SJSA1 (cell line): Measurements from ENCODE around the gene LACTB. TPM values are rescaled to one million over a fixed set of nuclear protein-coding genes. Genes with fewer than 3 reads are reported as not detected.

Experiments used
- DNase-seq, 2 experiments: peaks; one replicate each; pipeline ENCODE4 v3.0.0-alpha.2; 2015 to 2020; ENCODE audit warnings: low spot score in 2 of 2, low read depth in 1 of 2
- H3K27ac ChIP-seq: fragments of 250-450 bp; sonication (Bioruptor Pico); 2 replicates; pipeline ENCODE4 v1.5.1; 2020; ENCODE audit warnings: mild to moderate bottlenecking, moderate library complexity
- H3K27me3 ChIP-seq: fragments of 250-450 bp; sonication (Bioruptor Pico); replicated peaks from 2 replicates; pipeline ENCODE4 v1.5.1; 2020; ENCODE audit warnings: mild to moderate bottlenecking, moderate library complexity
- H3K36me3 ChIP-seq: fragments of 250-450 bp; sonication (Bioruptor Pico); 2 replicates; pipeline ENCODE4 v1.5.1; 2020; ENCODE audit warnings: mild to moderate bottlenecking
- H3K4me1 ChIP-seq: fragments of 250-450 bp; sonication (Bioruptor Pico); replicated peaks from 2 replicates; pipeline ENCODE4 v1.6.1; 2021; ENCODE audit warnings: mild to moderate bottlenecking
- H3K4me3 ChIP-seq: fragments of 250-450 bp; sonication (Bioruptor Pico); 2 replicates; pipeline ENCODE4 v1.5.1; 2020; ENCODE audit warnings: mild to moderate bottlenecking
- H3K9me3 ChIP-seq: fragments of 250-450 bp; sonication (Bioruptor Pico); replicated peaks from 2 replicates; pipeline ENCODE4 v1.5.1; 2020; ENCODE audit warnings: mild to moderate bottlenecking
- total RNA-seq: library from RNA; depleted of rRNA; stranded (reverse); fragments of >200 nt; shearing (Covaris generic); gene quantifications from 2 replicates; pipeline ENCODE4 v1.2.3, GENCODE V29; 2014; rRNA removed

LACTB gene
- total RNA-seq, 1 experiment from 2014 or later = 71.8 TPM

DNA sequence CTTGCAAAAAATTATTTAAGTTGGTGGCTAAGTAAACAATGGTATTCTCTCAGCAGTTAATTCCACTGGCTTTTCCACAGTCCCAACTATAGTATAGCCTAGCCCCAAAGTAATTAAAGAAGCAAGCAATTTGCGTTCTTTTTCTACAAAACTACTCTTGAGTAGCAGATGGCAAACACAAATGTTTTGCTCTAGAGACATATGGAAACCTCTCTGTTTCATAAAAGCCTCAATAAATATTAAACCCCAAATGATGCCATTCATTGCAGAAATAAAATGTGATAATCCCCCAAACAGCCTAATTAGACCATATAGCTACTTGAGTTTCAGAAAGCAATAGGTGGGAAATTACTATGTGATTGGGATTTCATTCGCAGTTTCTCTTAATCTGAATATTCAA lies 59.1 kb downstream of the LACTB start:
- DNase-seq = no peak
- no peaks in the 10 kb centered on the region for H3K9me3 ChIP-seq
- peaks cover 61% of the 10 kb centered on the region for H3K4me1 ChIP-seq
- no peak overlapping the region for H3K27ac ChIP-seq
- H3K27me3 ChIP-seq = no peaks in the 10 kb centered on the region
- H3K4me3 ChIP-seq = no peak overlapping the region
- H3K36me3 ChIP-seq = no peaks in the 10 kb centered on the region

DNA sequence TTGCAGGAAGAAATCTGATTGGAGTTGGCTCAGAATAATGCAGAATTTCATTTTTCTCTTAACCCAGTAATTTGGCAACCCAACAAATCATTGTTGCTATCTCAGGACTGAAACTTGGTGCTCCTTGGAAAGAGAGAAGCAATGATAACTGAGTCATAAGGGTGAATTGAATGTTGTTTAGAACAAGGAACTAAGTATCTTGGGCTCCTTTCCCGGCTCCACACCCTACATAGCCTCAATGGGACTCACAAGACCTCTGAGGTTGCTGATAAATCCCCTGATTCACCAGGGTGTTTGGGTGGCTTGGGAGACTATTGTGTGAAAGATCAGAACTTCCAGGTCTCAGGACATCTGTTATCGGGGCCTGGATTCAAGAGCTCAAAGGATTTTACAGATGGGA lies 60.0 kb downstream of the LACTB start:
- Histone ChIP-seq H3K9me3 (no peaks in the 10 kb centered on the region), H3K4me3 (no peak overlapping the region), H3K27ac (no peak overlapping the region), H3K4me1 (peaks cover 63% of the 10 kb centered on the region), H3K36me3 (no peaks in the 10 kb centered on the region), H3K27me3 (no peaks in the 10 kb centered on the region)
- DNase-seq = peak in 1 of 2 experiments; percentile 48

DNA sequence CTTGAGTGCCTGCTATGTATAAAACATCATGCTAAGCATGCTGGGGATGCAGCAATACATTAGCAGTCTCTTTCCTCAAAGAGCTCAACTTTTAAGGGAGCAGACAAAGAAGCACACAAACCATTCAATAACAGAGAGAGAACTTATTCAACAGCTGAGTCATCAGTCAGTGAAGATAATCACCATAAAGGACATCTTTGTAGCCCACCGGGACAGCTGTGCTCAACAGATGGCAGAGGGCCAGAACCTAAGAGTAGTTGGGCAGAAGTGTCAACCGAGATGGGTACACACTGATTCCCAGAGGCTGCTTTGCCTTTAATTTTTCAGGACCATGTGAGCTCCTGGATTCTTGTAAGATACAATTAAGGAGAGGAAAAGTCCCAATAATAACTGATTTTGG lies 63.5 kb downstream of the LACTB start:
- no peaks in the 10 kb centered on the region for H3K27me3 ChIP-seq
- no peak overlapping the region for H3K4me3 ChIP-seq
- H3K36me3 ChIP-seq = no peaks in the 10 kb centered on the region
- H3K9me3 ChIP-seq = no peaks in the 10 kb centered on the region
- peak; percentile 68 to 70 for DNase-seq
- peak overlapping the region; percentile 82 for H3K27ac ChIP-seq
- peaks cover 58% of the 10 kb centered on the region for H3K4me1 ChIP-seq

DNA sequence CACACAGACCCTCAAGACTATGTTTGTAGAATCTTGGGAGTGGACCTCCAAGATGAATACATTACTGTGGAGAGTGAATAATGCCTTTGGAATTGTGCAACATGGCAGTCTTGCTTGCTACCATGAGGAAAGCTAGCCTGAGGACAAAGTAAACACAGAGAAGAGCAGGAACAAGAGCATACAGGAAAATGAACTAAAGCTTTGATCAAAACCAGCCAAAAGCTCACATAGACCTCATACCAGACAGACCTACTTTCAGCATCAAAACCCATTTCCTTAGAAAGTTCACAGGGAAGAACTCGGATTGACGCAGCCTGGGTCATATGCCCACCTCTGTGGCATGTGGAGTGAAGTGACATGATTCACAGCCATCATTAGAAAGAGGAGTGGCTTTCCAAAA lies 64.4 kb downstream of the LACTB start:
- peaks cover 67% of the 10 kb centered on the region for H3K4me1 ChIP-seq
- H3K27me3 ChIP-seq = no peaks in the 10 kb centered on the region
- H3K4me3 ChIP-seq = no peak overlapping the region
- DNase-seq = peak; percentile 59 to 93
- H3K9me3 ChIP-seq = no peaks in the 10 kb centered on the region
- no peaks in the 10 kb centered on the region for H3K36me3 ChIP-seq
- peak overlapping the region; percentile 82 for H3K27ac ChIP-seq

DNA sequence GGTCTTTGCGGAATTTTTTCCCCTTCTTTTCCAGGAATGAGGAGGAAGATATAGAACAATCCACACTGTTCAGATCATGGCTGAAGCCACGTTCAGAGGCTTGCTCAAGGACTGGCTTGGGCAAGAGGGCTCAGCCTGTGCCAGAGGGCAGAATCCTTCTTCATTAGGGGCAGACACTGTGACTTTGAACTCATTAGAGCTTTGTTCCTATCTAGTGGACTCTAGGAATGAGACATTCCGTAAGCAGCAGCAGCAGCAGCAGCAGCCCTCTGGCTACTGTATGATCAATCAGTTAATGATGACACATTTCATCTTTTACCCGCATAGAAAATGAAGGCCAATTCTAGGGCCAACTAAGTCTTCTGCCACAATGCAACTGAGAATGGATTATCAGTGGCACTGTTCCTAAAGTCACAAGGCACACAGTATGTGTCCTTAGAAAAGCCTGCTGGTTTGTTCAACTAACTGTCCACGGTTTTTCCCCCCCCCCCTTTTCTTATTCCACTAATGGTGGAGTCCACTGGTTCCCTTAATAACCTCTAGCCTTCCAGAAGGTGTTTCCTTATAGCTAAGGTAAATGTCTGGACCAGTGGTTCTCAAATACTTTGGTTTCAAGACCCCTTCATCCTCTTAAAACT lies 66.0 kb downstream of the LACTB start:
- Histone ChIP-seq H3K4me1 (peaks cover 64% of the 10 kb centered on the region), H3K36me3 (no peaks in the 10 kb centered on the region), H3K4me3 (no peak overlapping the region), H3K9me3 (no peaks in the 10 kb centered on the region), H3K27ac (no peak overlapping the region), H3K27me3 (no peaks in the 10 kb centered on the region)
- no peak for DNase-seq

DNA sequence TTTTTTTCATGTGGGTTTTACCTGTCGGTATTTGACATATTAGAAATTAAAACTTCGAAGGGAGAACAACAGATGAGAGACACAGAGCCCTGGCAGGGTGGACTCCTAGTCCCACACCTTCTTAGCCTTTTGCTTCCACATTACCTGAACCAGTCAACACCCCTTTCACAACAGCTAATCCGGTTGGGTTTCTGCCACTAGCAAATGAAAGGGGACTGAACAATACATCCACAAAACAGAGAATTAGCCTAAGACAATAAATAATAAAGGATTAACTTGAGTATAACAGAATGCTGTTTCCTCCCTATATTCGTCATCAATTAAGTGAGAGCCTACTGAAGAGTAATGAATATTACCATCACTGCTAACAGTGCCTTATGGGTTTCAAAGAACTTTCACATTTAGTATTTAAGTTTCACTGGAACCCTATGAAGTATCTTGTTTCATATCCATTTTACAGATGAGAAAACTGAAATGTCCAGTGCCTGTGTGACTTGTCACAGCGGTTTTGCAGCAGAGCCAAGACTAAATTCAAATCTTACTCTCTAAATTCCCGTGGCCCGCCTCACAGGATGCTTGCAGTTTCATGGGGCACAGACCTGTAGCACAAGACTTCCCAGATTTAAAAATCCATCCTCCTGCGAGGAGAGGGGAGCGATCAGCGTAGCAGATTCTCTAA lies 66.7 kb downstream of the LACTB start:
- Histone ChIP-seq H3K27me3 (no peaks in the 10 kb centered on the region), H3K27ac (peak overlapping the region; percentile 2; the same call in 1 of the 2 replicates), H3K4me3 (peak overlapping the region; percentile 50), H3K4me1 (peaks cover 61% of the 10 kb centered on the region), H3K9me3 (no peaks in the 10 kb centered on the region), H3K36me3 (no peaks in the 10 kb centered on the region)
- no peak for DNase-seq

DNA sequence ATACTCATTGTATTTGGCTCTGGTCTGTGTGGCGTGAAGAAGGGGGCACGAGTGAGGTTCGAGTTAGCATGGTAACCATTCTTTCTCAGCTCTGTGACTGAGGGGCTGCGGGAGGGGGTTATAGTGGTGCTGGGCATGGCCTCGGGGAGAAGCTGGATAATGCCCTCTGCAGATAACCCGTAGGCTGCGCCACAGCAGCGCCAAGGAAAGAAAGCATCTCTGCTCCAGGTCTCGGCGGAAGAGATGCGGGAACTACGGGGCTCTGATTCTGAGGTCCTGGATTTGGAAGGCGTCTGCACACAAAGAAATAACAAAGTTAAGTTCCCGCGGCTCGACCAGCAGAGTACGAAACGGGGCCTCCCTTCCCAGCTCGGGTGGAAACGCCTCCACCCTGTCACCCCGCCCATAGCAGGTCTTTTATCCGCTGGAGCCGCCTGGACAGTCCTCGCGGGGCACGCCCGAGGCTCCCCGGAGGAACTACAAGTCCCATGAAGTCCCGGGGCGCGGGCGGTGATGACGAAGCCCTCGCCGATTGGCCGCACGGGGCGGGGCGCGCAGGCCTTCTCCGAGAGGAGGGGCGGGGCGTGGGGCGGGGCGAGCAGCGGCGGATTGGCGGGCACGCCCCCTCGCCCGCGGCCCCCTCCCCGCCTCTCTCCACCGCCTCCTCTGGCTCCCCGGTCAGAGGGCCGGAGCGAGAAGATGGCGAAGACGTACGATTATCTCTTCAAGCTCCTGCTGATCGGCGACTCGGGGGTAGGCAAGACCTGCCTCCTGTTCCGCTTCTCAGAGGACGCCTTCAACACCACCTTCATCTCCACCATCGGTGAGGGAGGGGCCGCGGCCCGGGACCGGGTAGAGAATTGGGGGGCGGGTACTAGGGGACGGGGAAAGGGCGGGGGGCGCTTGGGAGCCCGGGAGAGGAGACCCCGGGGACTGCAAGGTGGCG lies 67.5 kb downstream of the LACTB start, which contains the start of gene RAB8B:
TSS of gene RAB8B (plus strand) at position 681 of the 946 bp plus-strand sequence. CDS start at position 700, 19 bp downstream.
- no peaks in the 10 kb centered on the region for H3K9me3 ChIP-seq
- DNase-seq = peak; percentile 93 to 99
- peak within 1 kb of the TSS; percentile 50 for H3K4me3 ChIP-seq
- H3K27me3 ChIP-seq = no peaks in the 10 kb centered on the region
- peaks cover 63% of the 10 kb centered on the region for H3K4me1 ChIP-seq
- H3K27ac ChIP-seq = peak within 1 kb of the TSS; percentile 2; the same call in 1 of the 2 replicates
- no peaks in the 10 kb centered on the region for H3K36me3 ChIP-seq

DNA sequence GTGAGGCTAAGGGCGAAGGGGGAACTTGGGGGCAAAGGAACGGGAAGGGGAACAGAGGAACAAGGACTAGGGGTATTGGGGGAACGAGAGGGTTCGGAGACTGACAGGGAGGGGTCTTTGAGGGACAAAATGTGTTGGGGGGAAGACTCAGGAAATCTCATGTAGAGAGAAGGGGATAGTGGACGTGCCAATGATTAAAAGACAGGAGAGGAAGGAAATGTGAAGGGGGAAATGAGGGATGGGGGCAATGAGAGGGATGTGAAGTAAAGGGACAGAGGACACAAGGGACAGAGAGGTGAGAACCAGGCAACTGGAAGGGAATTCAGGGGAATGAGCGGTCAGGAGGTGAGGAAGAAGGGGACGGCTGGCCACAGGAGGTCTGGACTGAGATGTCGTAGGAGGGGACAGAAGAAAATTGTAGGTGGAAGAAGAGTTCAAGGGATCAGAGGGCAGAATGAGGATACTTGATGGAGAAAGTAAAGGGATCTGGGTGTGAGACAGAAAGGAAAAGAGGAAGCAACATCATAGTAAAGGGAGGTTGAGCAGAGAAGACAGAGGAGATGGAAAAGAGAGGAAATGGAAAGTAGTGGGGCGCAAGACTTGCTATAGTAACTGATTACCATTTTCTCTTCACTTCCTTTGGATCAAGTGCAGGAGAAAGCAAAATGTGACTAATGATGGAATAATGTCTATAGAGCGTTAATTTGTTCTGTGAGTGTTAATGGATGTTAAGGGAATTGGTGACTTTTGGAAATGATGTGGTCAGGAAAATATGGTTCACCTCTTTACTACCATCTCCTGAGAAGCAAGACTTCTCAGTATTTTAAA lies 68.5 kb downstream of the LACTB start:
- Histone ChIP-seq H3K36me3 (no peaks in the 10 kb centered on the region), H3K9me3 (no peaks in the 10 kb centered on the region), H3K27me3 (no peaks in the 10 kb centered on the region), H3K4me3 (peak overlapping the region; percentile 50), H3K4me1 (peaks cover 63% of the 10 kb centered on the region), H3K27ac (no peak overlapping the region; the same call in 1 of the 2 replicates)
- DNase-seq = no peak

DNA sequence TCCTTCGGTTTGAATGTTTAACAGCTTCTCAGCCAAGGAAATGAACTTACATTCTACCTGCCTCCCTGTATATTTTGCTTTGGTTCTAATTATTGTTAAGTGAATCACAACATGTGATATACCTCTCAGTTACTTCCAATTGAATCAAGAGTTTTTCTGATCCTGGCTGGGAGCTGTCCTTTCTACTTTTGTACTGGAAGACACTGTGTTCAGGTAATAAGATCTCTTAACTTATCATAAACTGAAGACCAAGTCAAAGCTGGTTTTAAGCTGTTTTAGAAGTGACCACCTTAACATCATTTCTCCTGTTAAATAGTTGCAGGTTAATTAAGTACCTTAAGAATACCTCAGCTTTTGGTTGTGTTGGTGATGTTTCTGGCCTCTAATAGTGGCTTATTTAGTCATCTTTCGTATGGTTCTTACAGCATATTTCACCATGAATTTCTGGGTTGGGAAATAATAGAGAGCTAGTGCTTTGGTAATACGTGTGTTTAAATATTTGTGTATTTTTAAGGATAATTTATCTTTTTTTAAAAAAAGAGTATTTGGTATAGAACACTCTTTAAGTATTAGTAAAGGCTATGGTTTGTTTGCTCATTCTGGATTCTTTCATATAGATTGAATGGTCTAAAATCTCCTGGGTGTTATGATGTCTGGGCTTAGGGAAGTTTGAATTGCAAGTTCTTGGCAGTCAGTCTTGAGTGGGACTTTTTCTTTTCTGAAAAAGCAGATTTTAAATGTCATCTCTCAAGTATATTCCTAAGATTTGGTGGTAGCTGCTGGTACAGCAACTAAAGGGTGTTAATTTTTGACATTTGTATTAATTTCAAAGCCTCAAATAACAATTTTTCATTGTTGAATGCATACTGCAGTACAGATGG lies 69.3 kb downstream of the LACTB start:
- Histone ChIP-seq H3K4me1 (peaks cover 57% of the 10 kb centered on the region), H3K9me3 (no peaks in the 10 kb centered on the region), H3K4me3 (peak overlapping the region; percentile 50), H3K27me3 (no peaks in the 10 kb centered on the region), H3K36me3 (no peaks in the 10 kb centered on the region), H3K27ac (no peak overlapping the region)
- DNase-seq = no peak

Other genes with a start within 250 kb of the LACTB start
- gene TPM1, start 79.1 kb upstream of the LACTB start, total RNA-seq = 1,245 and 1,667 TPM in 2 replicates
- gene RPS27L, start 35.6 kb downstream of the LACTB start, total RNA-seq = 122 and 148 TPM in 2 replicates
- 66.8 and 75.1 TPM in 2 replicates for gene RAB8B, start 67.7 kb downstream of the LACTB start, total RNA-seq
- gene APH1B, start 155.7 kb downstream of the LACTB start, total RNA-seq = 24.1 and 26.8 TPM in 2 replicates